SK-N-SH (cell line): Measurements from ENCODE around the gene PRR36. TPM values are rescaled to one million over a fixed set of nuclear protein-coding genes. Genes with fewer than 3 reads are reported as not detected.

ENCODE experiments used
- CTCF ChIA-PET: fragments of 300-600, 350-600 bp; formaldehyde crosslinking; extraction: SDS; loops from one replicate; lab custom pipeline; 2021; lab: Yijun Ruan, JAX
- POLR2A ChIA-PET: fragments of 350-600 bp; sonication (Branson Sonifier 250); formaldehyde crosslinking; extraction: SDS; loops from one replicate; lab custom pipeline; 2020; ENCODE audit warnings: antibody characterized with exemption, inconsistent platforms; lab: Yijun Ruan, JAX
- DNase-seq: peaks from one replicate; pipeline ENCODE4 v3.0.0; 2012
- H2AFZ ChIP-seq: fragments of 200-600 bp; sonication (generic); 2 replicates; pipeline ENCODE4 v1.8.1; 2016; ENCODE audit warnings: antibody characterized with exemption, mild to moderate bottlenecking, low read depth
- H3F3A ChIP-seq: fragments of 200-600 bp; sonication (generic); replicated peaks from 2 replicates; pipeline ENCODE3; 2016; ENCODE audit warnings: antibody characterized with exemption, mild to moderate bottlenecking; ENCODE audit not compliant: insufficient read depth
- H3K27ac ChIP-seq, 2 experiments: fragments of 200-500 bp in 1 of 2; fragments of 200-600 bp in 1 of 2; sonication (Bioruptor generic) in 1 of 2; sonication (generic), shearing (Covaris generic) in 1 of 2; 2 replicates each; pipeline versions ENCODE4 v1.5.1 to v1.6.1; 2014 to 2016; ENCODE audit warnings: low read depth in 2 of 2, inconsistent platforms in 1 of 2, low read length in 1 of 2, mild to moderate bottlenecking in 1 of 2, mixed read lengths in 1 of 2
- H3K27me3 ChIP-seq: fragments of 200-600 bp; sonication (generic), shearing (Covaris generic); 2 replicates; pipeline ENCODE4 v1.6.1; 2016; ENCODE audit warnings: mixed run types; ENCODE audit not compliant: insufficient read depth
- H3K36me3 ChIP-seq, 2 experiments: fragments of 200-500 bp in 1 of 2; fragments of 200-600 bp in 1 of 2; sonication (Bioruptor generic) in 1 of 2; sonication (generic) in 1 of 2; replicated peaks in 1 of 2; 2 replicates each; pipeline versions ENCODE3 to v1.5.1; 2014 to 2016; ENCODE audit warnings: low read length in 1 of 2, mild to moderate bottlenecking in 1 of 2; ENCODE audit not compliant: insufficient read depth in 2 of 2, control insufficient read depth in 1 of 2
- H3K4me1 ChIP-seq, 2 experiments: fragments of 200-500 bp in 1 of 2; fragments of 200-600 bp in 1 of 2; sonication (Bioruptor generic) in 1 of 2; sonication (generic), shearing (Covaris generic) in 1 of 2; 2 replicates each; pipeline versions ENCODE4 v1.5.1 to v1.6.1; 2014 to 2016; ENCODE audit warnings: low read depth in 1 of 2, low read length in 1 of 2, mixed run types in 1 of 2; ENCODE audit not compliant: insufficient read depth in 2 of 2, control insufficient read depth in 1 of 2
- H3K4me2 ChIP-seq: fragments of 200-600 bp; sonication (generic), shearing (Covaris generic); 2 replicates; pipeline ENCODE4 v1.6.1; 2017; ENCODE audit warnings: mixed run types
- H3K4me3 ChIP-seq, 2 experiments: fragments of 200-500 bp in 1 of 2; fragments of 200-600 bp in 1 of 2; sonication (Bioruptor generic) in 1 of 2; sonication (generic), shearing (Covaris generic) in 1 of 2; 2 replicates each; pipeline versions ENCODE4 v1.5.1 to v1.8.1; 2014 to 2016; ENCODE audit warnings: low read depth in 2 of 2, inconsistent platforms in 1 of 2, low read length in 1 of 2, mild to moderate bottlenecking in 1 of 2, mixed read lengths in 1 of 2, moderate library complexity in 1 of 2
- H3K79me2 ChIP-seq: fragments of 200-600 bp; sonication (generic); 2 replicates; pipeline ENCODE4 v1.8.1; 2017; ENCODE audit warnings: mild to moderate bottlenecking; ENCODE audit not compliant: insufficient read depth
- H3K9ac ChIP-seq: fragments of 200-600 bp; sonication (generic); 2 replicates; pipeline ENCODE4 v1.6.1; 2017; ENCODE audit warnings: mixed run types
- H3K9me2 ChIP-seq: fragments of 200-600 bp; sonication (generic); 2 replicates; pipeline ENCODE4 v1.6.1; 2017; ENCODE audit warnings: mixed run types
- H3K9me3 ChIP-seq: fragments of 200-600 bp; sonication (generic); 2 replicates; pipeline ENCODE4 v1.6.1; 2017; ENCODE audit warnings: mixed run types, mild to moderate bottlenecking, moderate library complexity
- H4K20me1 ChIP-seq: fragments of 200-600 bp; sonication (generic); 2 replicates; pipeline ENCODE4 v1.6.1; 2017; ENCODE audit warnings: mild to moderate bottlenecking, mixed run types; ENCODE audit not compliant: insufficient read depth
- CHD2 ChIP-seq: fragments of 150-350 bp; IDR thresholded peaks from 2 replicates; pipeline ENCODE4 v1.6.1; 2018; ENCODE audit warnings: low read length; ENCODE audit not compliant: partially characterized antibody
- ELF1 ChIP-seq: IDR thresholded peaks from 2 replicates; pipeline ENCODE4 v1.4.0; 2012
- EP300 ChIP-seq, 2 experiments: IDR thresholded peaks; 2 replicates each; pipeline versions ENCODE4 v1.4.0 to v1.6.1; 2012; ENCODE audit warnings: borderline replicate concordance in 1 of 2, low read depth in 1 of 2, low read length in 1 of 2
- EZH2phosphoT487 ChIP-seq: fragments of 200-600 bp; sonication (generic); IDR thresholded peaks from 2 replicates; pipeline ENCODE4 v1.6.1; 2017; ENCODE audit warnings: low read depth, mixed run types, mild to moderate bottlenecking, antibody characterized with exemption, moderate library complexity, borderline replicate concordance
- GABPA ChIP-seq: IDR thresholded peaks from 2 replicates; pipeline ENCODE4 v1.4.0; 2012; ENCODE audit warnings: low read depth, mild to moderate bottlenecking
- GATA2 ChIP-seq: sonication (generic); formaldehyde crosslinking; IDR thresholded peaks from 2 replicates; pipeline ENCODE4 v1.5.0; 2020; ENCODE audit warnings: mild to moderate bottlenecking, missing genetic modification reagents
- JUND ChIP-seq: IDR thresholded peaks from 2 replicates; pipeline ENCODE4 v1.4.0; 2012
- MXI1 ChIP-seq: IDR thresholded peaks from 2 replicates; pipeline ENCODE4 v1.6.1; 2012; ENCODE audit warnings: mild to moderate bottlenecking, low read depth, low read length, improper control_type of control experiment
- NFIC ChIP-seq: IDR thresholded peaks from 2 replicates; pipeline ENCODE4 v1.4.0; 2012; ENCODE audit warnings: borderline replicate concordance
- POLR2AphosphoS5 ChIP-seq: IDR thresholded peaks from 2 replicates; pipeline ENCODE4 v1.6.1; 2012; ENCODE audit warnings: low read depth, low read length
- RAD21 ChIP-seq: IDR thresholded peaks from 2 replicates; pipeline ENCODE4 v1.6.1; 2012; ENCODE audit warnings: mild to moderate bottlenecking, low read length
- RFX5 ChIP-seq: IDR thresholded peaks from 2 replicates; pipeline ENCODE4 v1.6.1; 2012; ENCODE audit warnings: mild to moderate bottlenecking, improper control_type of control experiment, low read length
- SIN3A ChIP-seq: IDR thresholded peaks from 2 replicates; pipeline ENCODE4 v1.6.1; 2012; ENCODE audit warnings: low read depth, mild to moderate bottlenecking, low read length, moderate library complexity, borderline replicate concordance
- TAF1 ChIP-seq: IDR thresholded peaks from 2 replicates; pipeline ENCODE4 v1.6.1; 2012; ENCODE audit warnings: low read depth, mild to moderate bottlenecking, low read length, moderate library complexity, borderline replicate concordance
- TCF12 ChIP-seq: IDR thresholded peaks from 2 replicates; pipeline ENCODE4 v1.4.0; 2012
- WGBS: methylation state at CpG from one replicate; pipeline ENCODE4 v1.1.6; 2017; ENCODE audit warnings: low lambda C conversion rate; 5-methylcytosine and 5-hydroxymethylcytosine counted together
- polyA plus RNA-seq, 3 experiments: library from polyadenylated mRNA; depleted of rRNA; stranded (reverse); fragments of >200 nt; gene quantifications; 2 replicates each; pipeline ENCODE4 v1.2.3, GENCODE V29; 2012
- TF ChIP-seq, protein P1 (sequence below): IDR thresholded peaks from 2 replicates; pipeline ENCODE4 v1.6.1; 2012; ENCODE audit warnings: mild to moderate bottlenecking, low read depth, low read length, moderate library complexity
- TF ChIP-seq, protein P2 (sequence below): IDR thresholded peaks from 2 replicates; pipeline ENCODE4 v1.4.0; 2012; ENCODE audit warnings: low read depth, borderline replicate concordance
- TF ChIP-seq, protein P3 (sequence below): IDR thresholded peaks from 2 replicates; pipeline ENCODE4 v1.4.0; 2012; ENCODE audit warnings: low read depth, borderline replicate concordance
- TF ChIP-seq, protein P4 (sequence below): IDR thresholded peaks from 2 replicates; pipeline ENCODE4; 2012

Gene PRR36
- polyA plus RNA-seq, 1 of the 3 experiments (the other 2 are of a cell fraction): 0.18 TPM

DNA sequence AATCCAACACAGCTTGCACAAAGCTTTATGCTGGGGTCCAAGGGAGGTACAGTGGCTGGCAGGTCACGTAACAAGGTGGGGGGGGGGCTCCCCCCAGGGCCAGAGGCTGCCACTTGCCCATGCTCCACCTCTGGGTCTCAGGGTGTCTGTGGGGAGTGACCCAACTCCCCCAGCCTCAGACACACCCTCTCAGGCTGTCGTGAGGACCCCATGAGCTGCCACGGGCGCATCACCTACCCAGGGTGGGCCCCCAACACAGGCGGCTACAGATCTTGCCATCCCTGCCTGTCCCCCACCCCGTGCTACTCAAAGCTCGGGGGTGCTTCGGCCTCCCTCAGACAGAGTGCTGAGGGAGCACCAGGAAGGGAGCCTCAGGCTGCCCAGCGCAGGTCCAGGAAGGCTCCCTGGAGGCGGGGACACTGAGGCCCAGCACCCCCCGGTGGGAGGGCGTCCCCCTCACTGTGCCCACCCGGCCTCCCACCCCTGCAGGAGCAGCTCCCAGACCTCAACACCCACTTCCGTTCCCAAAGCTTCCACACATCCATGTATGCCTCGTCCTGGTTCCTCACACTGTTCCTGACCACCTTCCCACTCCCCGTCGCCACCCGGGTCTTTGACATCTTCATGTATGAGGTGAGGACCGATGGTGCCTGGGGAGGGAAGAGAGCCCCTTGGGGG is 23.1 kb downstream of the PRR36 start:
- H3K4me1 ChIP-seq: peaks cover 0 to 14% of the 10 kb centered on the region in 2 experiments; a peak in 1 of 4 replicates
- POLR2A ChIA-PET: no interaction called here
- no peaks in the 10 kb centered on the region for H3K9me2 ChIP-seq
- no peaks in the 10 kb centered on the region for H3F3A ChIP-seq
- no peaks in the 10 kb centered on the region for H3K9me3 ChIP-seq
- H3K4me3 ChIP-seq: no peak overlapping the region
- 89% methylated on average over 9 of the region's 19 CpGs for WGBS
- no peak overlapping the region for H3K4me2 ChIP-seq
- no peaks in the 10 kb centered on the region for H3K27me3 ChIP-seq
- no peaks in the 10 kb centered on the region for H4K20me1 ChIP-seq
- DNase-seq: no peak
- H2AFZ ChIP-seq: no peak overlapping the region
- H3K79me2 ChIP-seq: no peaks in the 10 kb centered on the region
- no peak overlapping the region for H3K9ac ChIP-seq
- no peak for TF ChIP-seq ELF1
- no peak for TF ChIP-seq EZH2phosphoT487
- TF ChIP-seq EP300 (IDR thresholded peaks at IDR 0.05; ENCODE audit: borderline replicate concordance in 1 of 2, low read depth in 1 of 2, low read length in 1 of 2): no peak
- TF ChIP-seq TCF12: no peak
- no peak for TF ChIP-seq MXI1
- CTCF ChIA-PET: interaction anchor here (0.5 to 3.2 kb wide), 3 partner anchors 11 to 151 kb away, joined by 3 to 41 read pairs (median 4); no protein-coding TSS in a partner anchor
- H3K36me3 ChIP-seq: no peaks in the 10 kb centered on the region
- H3K27ac ChIP-seq: no peak overlapping the region

DNA sequence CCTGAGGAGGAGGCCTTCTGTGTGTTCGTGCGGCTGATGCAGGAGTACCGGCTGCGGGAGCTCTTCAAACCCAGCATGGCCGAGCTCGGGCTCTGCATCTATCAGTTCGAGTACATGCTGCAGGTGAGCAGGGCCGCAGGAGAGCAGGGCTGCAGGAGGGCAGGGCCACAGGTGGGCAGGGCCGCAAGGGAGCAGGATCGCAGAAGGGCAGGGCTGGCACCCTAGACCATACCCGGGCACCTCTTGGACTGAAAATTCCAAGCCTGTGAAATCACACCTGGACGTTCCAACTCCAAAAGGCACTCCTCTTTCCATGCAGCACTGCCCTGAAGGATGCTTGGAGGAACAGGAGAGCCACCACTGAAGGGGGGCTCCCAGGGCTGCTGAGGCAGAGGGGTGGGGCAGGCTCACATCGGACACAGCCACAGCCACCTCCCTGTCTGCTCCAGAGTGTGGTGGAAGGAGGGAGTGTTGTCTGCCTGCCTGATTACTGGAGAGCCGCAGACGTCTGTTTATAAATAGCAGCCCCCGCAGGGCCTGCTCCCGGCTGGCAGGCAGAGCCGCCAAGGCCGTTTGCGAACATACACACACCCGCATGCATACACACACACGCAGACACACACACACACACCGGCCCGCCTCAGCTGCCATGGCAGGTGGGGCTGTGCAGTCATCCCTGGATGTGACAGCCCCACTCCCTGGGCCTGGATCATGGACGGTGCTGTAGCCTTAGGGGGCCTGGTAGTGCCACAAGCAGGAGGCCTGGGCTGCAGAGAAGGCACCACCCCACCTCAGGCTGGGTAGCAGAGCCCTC is 24.0 kb downstream of the PRR36 start:
- WGBS: 74% methylated on average over 10 of the region's 25 CpGs
- Histone ChIP-seq H3K36me3 (no peaks in the 10 kb centered on the region), H2AFZ (no peak overlapping the region), H3K4me2 (no peak overlapping the region), H3K79me2 (no peaks in the 10 kb centered on the region), H3F3A (no peaks in the 10 kb centered on the region), H3K27me3 (no peaks in the 10 kb centered on the region), H3K9me3 (no peaks in the 10 kb centered on the region), H3K4me1 (peaks cover 0 to 14% of the 10 kb centered on the region in 2 experiments; a peak in 1 of 4 replicates), H3K27ac (no peak overlapping the region; a peak in 1 of 4 replicates), H3K9me2 (no peaks in the 10 kb centered on the region), H3K9ac (no peak overlapping the region), H3K4me3 (no peak overlapping the region), H4K20me1 (no peaks in the 10 kb centered on the region)
- ChIA-PET CTCF (interaction anchor here (1.3 kb wide), 1 partner anchor 152 kb away, joined by 4 read pairs; no protein-coding TSS in a partner anchor), POLR2A (no interaction called here)
- DNase-seq: peak; percentile 60
- TF ChIP-seq, protein P1, sequence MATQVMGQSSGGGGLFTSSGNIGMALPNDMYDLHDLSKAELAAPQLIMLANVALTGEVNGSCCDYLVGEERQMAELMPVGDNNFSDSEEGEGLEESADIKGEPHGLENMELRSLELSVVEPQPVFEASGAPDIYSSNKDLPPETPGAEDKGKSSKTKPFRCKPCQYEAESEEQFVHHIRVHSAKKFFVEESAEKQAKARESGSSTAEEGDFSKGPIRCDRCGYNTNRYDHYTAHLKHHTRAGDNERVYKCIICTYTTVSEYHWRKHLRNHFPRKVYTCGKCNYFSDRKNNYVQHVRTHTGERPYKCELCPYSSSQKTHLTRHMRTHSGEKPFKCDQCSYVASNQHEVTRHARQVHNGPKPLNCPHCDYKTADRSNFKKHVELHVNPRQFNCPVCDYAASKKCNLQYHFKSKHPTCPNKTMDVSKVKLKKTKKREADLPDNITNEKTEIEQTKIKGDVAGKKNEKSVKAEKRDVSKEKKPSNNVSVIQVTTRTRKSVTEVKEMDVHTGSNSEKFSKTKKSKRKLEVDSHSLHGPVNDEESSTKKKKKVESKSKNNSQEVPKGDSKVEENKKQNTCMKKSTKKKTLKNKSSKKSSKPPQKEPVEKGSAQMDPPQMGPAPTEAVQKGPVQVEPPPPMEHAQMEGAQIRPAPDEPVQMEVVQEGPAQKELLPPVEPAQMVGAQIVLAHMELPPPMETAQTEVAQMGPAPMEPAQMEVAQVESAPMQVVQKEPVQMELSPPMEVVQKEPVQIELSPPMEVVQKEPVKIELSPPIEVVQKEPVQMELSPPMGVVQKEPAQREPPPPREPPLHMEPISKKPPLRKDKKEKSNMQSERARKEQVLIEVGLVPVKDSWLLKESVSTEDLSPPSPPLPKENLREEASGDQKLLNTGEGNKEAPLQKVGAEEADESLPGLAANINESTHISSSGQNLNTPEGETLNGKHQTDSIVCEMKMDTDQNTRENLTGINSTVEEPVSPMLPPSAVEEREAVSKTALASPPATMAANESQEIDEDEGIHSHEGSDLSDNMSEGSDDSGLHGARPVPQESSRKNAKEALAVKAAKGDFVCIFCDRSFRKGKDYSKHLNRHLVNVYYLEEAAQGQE: no peak
- TF ChIP-seq, protein P2, sequence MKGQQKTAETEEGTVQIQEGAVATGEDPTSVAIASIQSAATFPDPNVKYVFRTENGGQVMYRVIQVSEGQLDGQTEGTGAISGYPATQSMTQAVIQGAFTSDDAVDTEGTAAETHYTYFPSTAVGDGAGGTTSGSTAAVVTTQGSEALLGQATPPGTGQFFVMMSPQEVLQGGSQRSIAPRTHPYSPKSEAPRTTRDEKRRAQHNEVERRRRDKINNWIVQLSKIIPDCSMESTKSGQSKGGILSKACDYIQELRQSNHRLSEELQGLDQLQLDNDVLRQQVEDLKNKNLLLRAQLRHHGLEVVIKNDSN: no peak
- TF ChIP-seq, protein P3, sequence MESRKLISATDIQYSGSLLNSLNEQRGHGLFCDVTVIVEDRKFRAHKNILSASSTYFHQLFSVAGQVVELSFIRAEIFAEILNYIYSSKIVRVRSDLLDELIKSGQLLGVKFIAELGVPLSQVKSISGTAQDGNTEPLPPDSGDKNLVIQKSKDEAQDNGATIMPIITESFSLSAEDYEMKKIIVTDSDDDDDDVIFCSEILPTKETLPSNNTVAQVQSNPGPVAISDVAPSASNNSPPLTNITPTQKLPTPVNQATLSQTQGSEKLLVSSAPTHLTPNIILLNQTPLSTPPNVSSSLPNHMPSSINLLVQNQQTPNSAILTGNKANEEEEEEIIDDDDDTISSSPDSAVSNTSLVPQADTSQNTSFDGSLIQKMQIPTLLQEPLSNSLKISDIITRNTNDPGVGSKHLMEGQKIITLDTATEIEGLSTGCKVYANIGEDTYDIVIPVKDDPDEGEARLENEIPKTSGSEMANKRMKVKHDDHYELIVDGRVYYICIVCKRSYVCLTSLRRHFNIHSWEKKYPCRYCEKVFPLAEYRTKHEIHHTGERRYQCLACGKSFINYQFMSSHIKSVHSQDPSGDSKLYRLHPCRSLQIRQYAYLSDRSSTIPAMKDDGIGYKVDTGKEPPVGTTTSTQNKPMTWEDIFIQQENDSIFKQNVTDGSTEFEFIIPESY: no peak
- TF ChIP-seq RAD21 (no peak), GATA2 (CRISPR knock-in tag) (no peak), RFX5 (no peak), NFIC (no peak), ELF1 (no peak), POLR2AphosphoS5 (no peak), CHD2 (no peak), TCF12 (no peak), JUND (no peak), SIN3A (no peak), GABPA (no peak), TAF1 (no peak)
- TF ChIP-seq, protein P4, sequence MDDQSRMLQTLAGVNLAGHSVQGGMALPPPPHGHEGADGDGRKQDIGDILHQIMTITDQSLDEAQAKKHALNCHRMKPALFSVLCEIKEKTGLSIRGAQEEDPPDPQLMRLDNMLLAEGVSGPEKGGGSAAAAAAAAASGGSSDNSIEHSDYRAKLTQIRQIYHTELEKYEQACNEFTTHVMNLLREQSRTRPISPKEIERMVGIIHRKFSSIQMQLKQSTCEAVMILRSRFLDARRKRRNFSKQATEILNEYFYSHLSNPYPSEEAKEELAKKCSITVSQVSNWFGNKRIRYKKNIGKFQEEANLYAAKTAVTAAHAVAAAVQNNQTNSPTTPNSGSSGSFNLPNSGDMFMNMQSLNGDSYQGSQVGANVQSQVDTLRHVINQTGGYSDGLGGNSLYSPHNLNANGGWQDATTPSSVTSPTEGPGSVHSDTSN: no peak
